GM19324 (cell line): ENCODE measurements around the gene MAB21L4.

Experiments
- ATAC-seq: cut with Tn5 transposase; IDR thresholded peaks from one replicate; pipeline ENCODE4 v1.9.1; 2021; ENCODE audit warnings: mild to moderate bottlenecking, moderate library complexity; ENCODE audit not compliant: unreplicated experiment, low FRiP score

The MAB21L4 gene

DNA sequence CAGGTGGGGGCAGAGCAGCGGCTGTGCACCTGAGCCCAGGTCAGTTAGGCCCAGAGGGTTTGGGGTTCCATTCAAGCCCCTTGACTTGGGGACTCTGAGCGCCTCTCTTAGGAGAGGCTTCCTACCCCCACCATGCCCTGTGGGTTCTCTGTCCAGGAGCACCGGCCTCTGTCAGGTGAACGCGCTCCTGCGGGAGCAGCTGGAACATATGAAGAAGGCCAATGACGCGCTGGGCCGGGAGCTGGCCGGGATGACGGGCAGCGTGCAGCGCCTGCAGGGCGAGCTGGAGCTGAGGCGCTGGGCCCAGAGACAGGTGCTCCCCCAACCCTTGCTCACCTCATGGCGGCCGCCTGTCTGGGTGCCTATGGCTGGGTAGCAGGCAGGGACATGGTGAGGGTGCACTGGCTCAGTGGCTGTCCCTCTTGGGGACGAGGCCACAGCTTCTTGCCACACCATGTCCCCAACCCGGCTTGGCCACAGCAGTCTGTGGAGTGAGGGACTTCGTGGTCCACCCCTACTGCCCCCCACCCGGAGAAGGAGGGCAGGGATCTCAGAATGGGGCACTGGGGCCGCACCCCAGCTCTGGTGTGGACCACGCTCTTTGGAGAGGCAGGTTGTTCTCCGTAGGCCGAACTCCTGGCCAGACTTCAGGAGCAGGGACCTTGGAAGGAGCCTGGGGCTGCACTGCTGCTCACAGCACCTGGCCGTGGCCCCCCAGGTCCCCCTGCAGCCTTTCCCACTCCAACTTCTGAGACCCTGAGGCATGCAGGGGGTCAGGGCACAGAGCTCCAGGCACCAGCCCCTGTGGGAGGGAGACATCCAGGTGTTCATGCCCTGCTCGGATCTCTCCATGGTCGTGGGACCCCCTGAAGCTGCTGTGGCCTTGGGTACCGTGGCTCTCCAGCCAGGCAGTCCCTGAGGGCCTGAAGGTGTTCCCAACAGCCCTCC is 29.9 kb upstream of the MAB21L4 start:
- no peak for ATAC-seq

DNA sequence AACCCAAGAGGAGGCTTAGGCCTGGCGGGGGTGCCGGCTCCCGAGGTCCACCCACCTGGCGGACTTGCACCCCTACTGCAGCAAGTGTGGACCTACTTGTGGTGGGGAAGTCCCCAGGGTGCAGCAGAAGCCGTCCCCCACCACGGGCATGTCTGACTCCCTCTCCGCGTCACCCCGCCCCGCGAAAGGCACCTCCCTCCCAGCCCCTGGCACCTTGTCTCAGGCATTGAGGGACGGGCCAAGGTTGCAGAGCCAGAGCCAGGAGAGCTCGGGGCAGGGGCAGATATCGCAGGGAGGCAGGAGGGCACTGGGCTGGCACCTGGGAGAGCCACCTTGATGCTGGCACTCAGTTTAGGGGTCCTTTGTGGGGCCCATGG is 29.2 kb upstream of the MAB21L4 start:
- ATAC-seq: no peak

DNA sequence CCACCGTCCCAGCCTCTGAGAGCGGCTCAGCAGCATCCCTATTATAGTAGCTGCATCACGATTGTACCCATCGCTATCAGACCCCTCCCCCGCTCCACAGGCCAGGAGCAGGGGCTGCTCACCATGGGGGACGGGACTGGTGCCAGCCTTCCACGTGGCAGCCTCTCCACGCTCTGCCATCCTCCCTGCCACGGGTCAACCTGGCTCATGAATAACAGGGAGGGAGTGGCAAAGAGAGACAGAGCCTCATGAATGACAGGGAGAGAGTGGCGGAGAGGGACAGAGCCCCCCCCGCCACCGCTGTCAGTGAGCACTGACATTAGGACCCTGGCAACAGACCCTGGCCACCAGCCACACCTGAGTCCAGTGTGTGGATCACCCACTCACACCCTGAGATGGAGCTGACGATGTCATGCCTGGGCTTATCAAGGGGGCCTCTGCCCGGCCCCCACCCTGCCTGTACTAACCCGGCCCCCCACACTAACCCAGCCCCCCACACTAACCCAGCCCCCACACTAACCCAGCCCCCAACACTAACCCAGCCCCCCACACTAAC is 27.1 kb upstream of the MAB21L4 start:
- no peak for ATAC-seq

DNA sequence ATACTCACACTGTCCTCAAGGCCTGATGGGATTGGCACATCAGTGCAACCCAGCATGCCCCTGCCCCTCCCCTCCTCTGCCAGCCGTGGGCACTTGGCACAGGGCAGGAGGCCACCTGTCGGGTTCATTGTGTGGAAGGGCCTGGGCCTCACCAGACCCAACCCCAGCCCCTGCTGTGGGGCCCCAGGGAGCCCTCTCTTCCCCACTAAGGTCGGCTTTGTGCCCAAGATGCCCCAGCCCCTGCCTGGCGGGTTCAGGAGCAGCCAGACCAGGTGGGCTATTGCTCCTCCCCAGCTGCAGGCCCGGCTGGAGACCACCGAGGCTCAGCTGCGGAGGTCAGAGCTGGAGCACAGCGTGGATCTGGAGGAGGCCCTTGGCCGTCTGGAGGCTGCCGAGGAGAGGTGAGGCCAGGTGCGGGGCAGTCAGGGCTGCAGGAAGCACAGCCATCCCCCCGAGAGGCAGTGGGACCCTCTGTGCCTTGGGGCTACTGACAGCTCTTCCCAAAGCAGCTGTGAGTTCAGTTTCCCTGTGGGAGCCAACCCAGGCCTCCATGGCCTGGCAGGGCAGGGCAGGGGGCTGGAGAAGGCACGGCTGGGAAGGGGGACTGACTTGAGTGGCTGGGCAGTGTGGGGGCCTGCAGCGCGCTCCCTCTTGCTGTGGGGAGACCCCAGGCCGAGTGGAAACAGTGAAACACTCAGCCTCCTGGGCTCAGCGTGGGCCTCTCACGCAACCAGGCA is 26.5 kb upstream of the MAB21L4 start:
- ATAC-seq: no peak

DNA sequence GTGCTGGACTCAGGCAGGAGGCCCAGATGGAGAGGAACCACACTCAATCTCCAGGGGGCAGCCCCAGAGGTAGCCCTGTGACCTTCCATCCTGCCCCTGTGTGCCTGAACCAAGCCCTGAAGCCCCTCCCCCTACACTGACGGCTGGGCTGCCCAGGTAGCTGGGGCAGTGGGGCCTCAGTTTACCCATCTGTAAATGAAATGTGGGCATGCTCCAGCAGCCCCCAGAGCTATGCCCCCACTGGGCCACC is 26.0 kb upstream of the MAB21L4 start:
- ATAC-seq: no peak

DNA sequence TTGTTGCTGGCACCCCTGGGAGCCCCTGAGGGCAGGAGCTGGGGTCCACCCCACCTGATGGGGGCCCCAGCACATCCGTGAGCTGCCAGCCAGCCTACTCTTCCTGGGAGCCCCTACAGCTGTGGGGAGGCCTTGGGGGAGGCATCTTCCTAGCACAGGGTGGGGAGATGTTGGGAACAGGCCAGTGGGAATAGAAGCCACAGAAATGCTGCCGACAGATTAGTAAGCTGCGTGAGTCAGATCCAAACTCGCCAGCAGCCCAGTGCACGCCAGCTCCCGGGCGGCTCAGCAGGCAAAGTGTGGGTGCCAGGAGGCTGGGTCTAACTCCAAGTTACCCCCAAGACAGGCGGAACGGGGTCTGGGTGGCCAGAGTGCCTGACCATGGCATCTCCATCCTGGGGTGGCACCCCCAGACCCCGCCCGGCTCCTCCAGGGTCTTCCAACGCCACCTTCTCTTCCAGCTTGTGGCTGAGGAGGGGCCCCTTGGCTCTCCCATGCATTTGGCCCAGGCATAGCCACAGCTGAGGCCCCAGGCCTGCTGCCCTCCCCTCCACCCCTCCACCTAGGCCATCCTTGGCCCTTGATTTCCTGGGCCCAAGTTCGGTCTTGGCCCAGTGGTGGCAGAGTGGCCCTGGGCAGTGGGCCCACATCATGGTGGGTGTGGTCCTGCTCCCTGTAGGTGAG is 25.5 kb upstream of the MAB21L4 start:
- ATAC-seq: no peak

DNA sequence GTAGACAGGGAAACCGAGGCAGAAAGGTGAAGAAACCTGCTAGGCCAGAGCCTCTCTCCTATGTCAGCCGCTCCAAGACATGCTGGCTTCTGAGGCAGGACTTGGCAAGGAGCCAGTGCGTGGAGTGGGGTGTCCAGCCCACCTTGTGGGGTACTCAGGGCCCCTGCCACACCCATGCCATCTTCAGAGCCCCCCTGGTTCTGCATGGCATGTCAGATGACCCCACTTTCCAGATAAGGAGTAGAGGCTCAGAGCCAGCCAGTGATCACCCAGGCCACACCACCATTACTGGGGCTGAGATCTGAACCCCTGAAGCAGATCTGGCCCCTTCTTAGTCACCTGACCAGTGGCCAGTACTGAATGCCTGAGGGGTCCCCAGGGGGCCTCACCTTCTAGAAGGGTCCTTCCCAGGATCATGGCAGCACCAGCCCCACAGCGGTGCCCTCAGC is 24.9 kb upstream of the MAB21L4 start:
- no peak for ATAC-seq

DNA sequence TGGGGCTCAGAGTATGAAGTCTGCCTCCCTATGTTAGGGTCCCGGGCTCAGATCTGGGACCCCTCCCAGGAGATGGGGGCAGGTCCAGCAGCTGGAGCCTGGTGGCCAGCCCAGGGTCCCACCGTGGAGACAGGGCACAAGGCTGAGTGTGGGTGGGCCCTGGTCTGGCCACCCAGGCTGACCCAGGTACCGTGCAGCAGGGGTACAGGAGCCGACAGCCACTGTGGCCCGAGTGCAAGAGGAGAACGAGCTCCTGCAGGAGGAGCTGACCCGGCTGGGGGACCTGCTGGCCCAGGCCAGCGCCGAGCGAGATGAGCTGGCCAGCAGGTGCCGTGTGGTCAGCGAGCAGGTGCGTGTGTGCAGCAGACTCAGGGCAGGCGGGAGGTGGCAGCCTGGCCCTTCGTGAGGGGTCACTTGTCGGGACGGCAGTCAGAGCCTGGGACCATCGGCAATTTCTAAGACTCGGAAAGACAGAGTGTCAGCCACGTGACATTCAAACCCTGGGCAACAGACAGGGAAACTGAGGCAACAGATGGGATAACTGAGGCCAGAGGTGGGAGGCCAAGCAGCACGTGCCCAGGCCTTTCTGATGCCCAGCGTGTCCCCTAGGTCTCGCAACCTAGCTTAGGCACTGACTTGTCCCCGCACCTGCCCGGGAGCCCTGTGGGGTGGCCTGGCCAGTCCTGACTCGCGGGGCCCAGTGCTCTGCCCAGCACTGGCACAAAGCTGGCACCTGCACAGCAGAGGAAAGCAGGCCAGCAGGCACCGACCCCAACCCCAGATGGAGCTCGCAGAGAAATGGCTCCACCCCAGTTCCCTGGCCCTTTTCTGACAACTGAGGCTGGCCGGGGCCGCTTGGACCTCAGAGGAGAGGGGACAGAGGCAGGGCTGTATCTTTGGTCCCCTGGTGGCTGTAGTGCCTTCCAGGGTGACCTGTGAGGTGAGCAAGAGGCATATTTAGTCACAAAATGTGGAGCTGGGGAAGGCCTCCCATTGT is 24.1 kb upstream of the MAB21L4 start:
- no peak for ATAC-seq

DNA sequence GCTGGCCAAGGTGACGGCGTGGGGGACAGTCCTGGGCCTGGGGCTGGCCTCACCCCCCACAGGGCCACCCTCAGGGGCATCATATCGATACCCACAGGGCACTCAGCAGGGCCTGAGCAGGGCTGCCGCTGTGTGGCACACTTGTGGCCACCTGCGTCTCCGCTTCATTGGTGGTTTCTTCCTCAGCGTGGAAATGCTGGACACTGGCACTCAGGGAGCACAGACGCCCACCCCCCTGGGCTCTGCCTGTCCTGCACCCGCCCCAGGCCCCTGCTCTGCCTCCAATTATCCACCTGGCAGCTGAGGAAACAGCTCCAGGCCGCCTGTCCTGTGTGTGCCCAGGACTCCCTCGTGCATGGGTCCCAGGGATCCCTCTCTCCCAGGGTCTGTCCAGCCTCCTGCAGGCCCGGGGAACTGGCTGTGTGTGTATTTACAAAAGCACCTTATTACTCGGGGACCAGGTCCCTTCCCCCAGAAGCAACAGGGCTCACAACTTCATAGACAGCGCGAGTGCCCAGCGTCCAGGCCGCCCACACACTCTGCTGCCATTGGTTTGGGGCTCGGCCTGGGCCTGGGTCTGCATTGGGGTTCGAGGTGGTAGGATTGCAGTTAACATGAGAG is 23.3 kb upstream of the MAB21L4 start:
- no peak for ATAC-seq

DNA sequence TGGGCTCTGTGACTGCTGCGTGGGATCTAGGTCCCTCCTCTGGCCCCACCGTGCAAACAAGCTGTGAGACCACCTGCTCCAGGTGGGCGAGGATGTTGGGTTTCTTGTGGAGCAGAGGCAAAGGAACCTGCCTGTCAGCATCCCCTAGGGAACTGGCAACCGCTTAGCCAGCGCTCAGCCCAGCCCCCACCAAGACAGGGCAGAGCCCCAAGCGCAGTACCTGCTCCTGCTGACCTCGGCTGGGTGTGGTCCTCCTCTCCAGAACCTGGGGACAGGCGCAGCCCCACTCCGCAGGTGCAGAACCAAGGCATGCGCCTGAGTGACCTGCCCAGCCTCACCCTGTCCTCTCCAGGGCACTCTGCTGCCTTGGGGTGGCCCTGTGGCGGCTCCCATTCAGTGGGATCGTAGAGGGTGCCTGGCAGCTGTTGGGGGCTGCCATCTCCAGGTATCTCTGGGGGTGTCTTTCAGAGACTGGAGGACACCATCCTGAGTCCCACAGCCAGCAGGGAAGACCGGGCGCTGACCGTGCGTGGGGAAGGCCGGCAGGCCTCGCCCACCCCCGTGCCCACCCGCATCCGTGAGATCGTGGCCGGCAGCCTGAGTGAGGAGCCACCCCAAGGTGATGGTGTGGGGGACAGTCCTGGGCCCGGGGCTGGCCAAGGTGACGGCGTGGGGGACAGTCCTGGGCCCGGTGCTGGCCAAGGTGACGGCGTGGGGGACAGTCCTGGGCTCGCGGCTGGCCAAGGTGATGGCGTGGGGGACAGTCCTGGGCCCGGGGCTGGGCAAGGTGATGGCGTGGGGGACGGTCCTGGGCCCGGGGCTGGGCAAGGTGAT is 22.5 kb upstream of the MAB21L4 start:
- no peak for ATAC-seq

DNA sequence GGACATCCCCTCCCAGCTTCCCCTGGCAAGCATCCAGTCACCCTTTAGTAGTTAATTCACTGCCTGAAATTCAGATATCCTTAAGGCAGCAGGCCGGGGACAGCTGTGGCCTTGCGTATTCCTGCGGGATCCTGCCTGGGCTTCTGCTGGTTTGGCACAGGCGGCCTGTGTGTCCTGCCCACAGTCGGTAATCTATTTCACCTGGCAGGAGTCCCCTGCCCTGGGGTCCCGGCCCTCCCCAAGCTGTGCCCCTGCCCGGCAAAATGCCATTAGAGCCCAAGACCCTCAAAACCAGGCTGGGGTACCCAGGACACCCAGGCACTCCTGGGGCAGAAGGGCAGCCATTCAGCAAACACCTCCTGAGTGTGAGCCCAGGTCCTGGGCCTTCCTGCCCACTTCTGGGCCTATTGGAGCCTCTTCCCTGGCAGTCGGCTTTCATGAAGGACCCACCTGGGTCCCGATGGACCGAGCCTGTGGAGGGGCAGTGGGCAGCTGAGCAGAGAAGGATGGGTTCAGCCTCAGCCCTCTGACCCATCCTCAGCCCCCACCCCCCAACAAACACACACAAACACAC is 21.8 kb upstream of the MAB21L4 start:
- no peak for ATAC-seq

DNA sequence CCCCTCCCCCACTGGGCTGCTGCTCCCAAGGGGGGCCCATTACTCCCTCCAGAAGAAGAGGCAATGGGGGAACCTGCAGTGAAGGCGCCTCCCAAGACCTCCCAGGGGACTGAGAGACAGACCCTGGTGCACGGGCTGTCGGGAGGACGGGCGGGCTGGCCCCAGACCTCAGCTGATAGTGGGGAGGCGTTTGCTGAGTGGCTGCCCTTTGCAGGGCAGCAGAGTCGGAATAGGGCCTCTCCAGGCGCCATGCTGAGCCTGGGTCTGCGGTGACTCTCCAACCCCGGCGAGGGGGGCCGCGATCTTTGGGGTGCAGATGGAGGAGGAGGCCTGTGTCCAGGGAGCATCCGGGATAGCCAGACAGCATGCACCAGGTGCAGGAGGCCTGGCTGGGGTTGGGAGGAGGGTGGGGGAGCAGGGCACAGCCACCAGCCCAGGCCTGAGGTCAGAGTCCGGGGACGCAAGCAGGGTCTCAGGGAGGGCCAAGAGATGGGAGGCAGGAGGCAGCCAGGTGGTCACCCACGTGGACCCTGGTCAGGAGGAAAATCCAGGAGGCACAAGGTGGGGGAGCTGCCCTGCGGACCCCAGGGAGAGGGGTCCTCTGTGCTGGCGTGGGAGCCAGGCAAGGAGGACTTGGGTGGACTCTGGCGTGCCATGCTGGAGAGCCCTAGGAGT is 21.2 kb upstream of the MAB21L4 start:
- ATAC-seq: no peak

DNA sequence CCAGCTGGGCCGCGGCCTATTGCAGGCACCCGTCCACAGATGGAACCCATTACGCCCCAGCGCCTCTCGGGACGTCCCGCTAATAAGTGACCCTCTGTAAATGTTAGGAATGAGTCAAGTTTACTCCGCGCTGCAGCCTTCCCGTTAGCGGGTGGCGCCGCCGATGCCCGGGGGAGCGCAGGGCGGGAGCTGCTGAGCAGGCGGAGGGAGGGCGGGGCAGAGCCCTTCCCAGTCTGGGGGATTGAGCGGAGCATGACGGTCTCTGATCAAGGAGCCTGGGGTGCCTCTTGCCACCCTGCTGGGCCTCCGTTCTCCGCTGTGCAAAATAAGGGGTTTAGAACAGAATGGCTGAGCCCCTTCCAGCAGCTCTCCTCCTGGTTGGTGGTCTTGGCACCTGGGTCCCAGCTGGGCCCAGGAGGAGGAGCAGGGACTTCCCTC is 20.6 kb upstream of the MAB21L4 start:
- ATAC-seq: no peak

DNA sequence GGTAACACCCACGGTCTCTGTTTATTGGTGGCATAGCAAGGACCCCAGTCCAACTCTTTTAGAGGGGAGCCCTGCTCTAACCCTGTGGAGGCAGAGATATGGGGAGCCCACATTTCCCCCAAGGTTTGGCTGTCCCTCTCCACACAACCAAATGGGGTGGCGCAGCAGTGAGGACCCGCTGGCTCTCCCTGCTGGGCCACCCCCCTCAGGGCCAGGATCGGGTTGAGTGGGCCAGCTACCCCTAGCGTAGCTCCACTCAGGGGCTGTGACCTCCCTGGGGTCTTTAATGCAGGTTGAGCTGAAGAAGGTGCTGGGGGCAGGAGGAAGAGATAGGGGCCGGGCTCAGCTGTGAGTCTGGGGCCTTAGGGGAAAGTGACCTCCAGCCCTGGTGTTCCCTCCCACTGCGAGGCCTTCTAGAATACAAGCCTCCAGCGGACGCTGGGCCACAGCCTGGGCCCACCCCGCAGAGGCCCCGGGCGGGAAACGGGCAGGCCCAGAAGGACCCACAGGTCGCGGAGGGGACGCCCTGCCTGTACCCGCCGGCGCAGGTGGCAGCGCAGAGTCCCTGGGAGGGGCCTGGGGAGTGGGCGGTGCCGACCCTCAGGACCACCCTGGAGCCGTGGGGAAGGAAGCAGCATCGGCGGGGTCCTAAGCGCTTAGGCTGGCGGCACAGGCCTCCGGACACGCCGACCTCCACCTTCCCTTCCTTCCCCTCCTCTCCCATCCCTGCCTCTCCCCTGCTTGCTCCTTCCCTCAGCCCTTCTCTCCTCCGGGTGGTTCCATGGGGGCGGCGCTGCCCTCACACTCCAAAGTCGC is 19.8 kb upstream of the MAB21L4 start:
- ATAC-seq: no peak

DNA sequence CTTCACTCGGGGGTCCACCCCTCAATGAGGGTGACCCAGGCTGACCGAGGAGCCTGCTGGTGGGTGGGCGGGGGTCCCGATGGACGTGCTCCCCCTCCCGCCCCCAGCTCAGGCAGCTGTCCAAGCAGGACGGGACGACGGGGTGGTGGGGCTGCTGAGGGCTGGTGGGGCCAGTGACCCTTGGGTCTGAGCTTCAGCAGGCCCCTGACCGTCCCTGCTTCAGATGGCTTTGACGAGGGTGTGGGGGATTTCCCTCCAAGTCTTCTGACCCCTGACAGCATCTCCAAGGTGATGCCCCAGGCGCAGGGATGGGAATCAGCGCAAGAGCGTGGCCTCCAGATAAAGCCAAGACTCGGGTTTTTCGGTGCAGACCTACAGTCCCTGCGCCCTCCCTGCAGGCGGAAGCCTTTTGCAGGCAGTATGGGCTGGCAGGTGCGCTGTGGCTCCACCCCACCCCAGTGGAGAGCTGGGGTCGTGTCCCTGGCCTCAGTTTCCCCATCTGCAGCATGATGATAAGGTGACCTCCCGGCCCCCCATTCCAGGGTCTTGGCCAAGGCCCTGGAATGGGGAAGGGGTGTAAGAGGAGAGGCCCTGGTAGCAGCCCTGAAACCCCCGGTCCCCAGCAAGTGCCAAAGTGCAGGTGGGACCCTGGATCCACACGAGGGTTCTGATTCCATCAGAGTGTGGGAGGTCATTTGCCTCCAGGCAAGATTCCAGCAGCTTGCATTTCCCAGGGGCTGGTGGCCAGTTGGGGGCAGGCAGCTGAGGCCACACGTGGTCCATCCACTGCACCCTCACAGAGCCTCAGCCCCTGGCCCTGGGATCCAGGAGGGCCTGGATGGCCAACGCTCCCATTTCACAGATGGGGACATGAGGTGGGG is 18.9 kb upstream of the MAB21L4 start:
- ATAC-seq: no peak
